IPS DF 4.7 (cell line): Measurements from ENCODE around the gene NCOA6.

Experiments
- DNase-seq: peaks from one replicate; pipeline ENCODE4 v3.0.0-alpha.2; 2013; ENCODE audit warnings: low spot score; ENCODE audit errors: extremely low read depth

The NCOA6 gene

GRCh38 chr20:34825530-34826362 is at the start of gene NCOA6:
Gene NCOA6 (minus strand): TSS chr20:34825651. CDS start chr20:34782355, 43,296 bp downstream.
- DNase-seq, result no peak

- peak; percentile 69 for DNase-seq
Measured at GRCh38 chr20:34874094-34874654, 48.7 kb upstream of the NCOA6 start.

GRCh38 chr20:34873583-34874093 is 48.2 kb upstream of the NCOA6 start:
- DNase-seq, result no peak

- DNase-seq, result no peak
Measured at GRCh38 chr20:34872622-34873224, 47.3 kb upstream of the NCOA6 start, which contains the start of gene GGT7. Gene GGT7 (minus strand): TSS chr20:34872856. CDS start chr20:34872815, 41 bp downstream.

- DNase-seq, result no peak
Measured at GRCh38 chr20:34871966-34872621, 46.6 kb upstream of the NCOA6 start.

GRCh38 chr20:34871320-34871926 is 46.0 kb upstream of the NCOA6 start:
- DNase-seq, result no peak

- no peak for DNase-seq
Measured at GRCh38 chr20:34864216-34864615, 38.8 kb upstream of the NCOA6 start.

- DNase-seq, result no peak
Measured at GRCh38 chr20:34863421-34863965, 38.0 kb upstream of the NCOA6 start.

- no peak for DNase-seq
Measured at GRCh38 chr20:34862724-34863123, 37.3 kb upstream of the NCOA6 start.

GRCh38 chr20:34861386-34862084 is 36.1 kb upstream of the NCOA6 start:
- no peak for DNase-seq

- no peak for DNase-seq
Measured at GRCh38 chr20:34859826-34860545, 34.5 kb upstream of the NCOA6 start.

GRCh38 chr20:34859367-34859766 is 33.9 kb upstream of the NCOA6 start:
- DNase-seq, result no peak

- no peak for DNase-seq
Measured at GRCh38 chr20:34852298-34852697, 26.8 kb upstream of the NCOA6 start.

- DNase-seq, result no peak
Measured at GRCh38 chr20:34850969-34851368, 25.5 kb upstream of the NCOA6 start.

GRCh38 chr20:34849778-34850177 is 24.3 kb upstream of the NCOA6 start:
- DNase-seq, result no peak

- DNase-seq, result no peak
Measured at GRCh38 chr20:34848597-34848996, 23.1 kb upstream of the NCOA6 start.

GRCh38 chr20:34843421-34843820 is 18.0 kb upstream of the NCOA6 start:
- DNase-seq, result no peak

- no peak for DNase-seq
Measured at GRCh38 chr20:34842143-34842542, 16.7 kb upstream of the NCOA6 start.

- no peak for DNase-seq
Measured at GRCh38 chr20:34834459-34834893, 9.0 kb upstream of the NCOA6 start.

- DNase-seq, result no peak
Measured at GRCh38 chr20:34831936-34832335, 6.5 kb upstream of the NCOA6 start.
